ENCODE data around the gene NCLN.

DNA sequence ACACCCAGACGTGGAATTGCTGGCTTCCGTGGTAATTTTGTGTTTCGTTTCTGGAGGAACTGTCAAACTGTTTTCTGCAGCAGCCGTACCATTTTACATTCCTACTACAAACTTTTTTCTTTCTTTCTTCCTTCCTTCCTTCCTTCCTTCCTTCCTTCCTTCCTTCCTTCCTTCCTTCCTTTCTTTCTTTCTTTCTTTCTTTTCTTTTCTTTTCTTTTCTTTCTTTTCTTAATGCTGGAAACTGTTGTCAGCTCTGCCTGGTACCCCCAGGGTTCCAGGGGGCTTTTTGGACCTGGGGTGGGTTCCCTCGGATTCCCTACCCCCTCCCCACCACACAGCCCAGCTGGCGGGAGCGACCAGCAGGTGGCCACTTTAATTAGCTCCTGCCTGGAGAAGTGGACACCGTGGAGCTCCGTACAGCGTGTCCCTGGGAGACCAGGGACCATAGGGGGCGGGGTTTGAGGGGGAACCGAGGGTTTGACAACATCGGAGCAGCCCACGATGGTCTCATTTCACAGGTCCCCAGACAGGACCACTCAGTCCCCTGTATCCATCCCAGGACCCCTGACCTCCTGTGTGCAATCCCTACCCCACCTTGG is 63.1 kb downstream of the NCLN start:
- no peak for TF ChIP-seq POLR2AphosphoS5 (IDR thresholded peaks at IDR 0.05; ENCODE audit: insufficient read depth in 1 of 2, low read depth in 1 of 2)
- TF ChIP-seq, protein P1, sequence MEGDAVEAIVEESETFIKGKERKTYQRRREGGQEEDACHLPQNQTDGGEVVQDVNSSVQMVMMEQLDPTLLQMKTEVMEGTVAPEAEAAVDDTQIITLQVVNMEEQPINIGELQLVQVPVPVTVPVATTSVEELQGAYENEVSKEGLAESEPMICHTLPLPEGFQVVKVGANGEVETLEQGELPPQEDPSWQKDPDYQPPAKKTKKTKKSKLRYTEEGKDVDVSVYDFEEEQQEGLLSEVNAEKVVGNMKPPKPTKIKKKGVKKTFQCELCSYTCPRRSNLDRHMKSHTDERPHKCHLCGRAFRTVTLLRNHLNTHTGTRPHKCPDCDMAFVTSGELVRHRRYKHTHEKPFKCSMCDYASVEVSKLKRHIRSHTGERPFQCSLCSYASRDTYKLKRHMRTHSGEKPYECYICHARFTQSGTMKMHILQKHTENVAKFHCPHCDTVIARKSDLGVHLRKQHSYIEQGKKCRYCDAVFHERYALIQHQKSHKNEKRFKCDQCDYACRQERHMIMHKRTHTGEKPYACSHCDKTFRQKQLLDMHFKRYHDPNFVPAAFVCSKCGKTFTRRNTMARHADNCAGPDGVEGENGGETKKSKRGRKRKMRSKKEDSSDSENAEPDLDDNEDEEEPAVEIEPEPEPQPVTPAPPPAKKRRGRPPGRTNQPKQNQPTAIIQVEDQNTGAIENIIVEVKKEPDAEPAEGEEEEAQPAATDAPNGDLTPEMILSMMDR (IDR thresholded peaks at IDR 0.05): no peak
- no peak for TF ChIP-seq POLR2A (IDR thresholded peaks at IDR 0.05)

Measured in vagina (tissue), 2 donors.